Tibial nerve (tissue), 4 donors: ENCODE data around the gene PPBP. TPM values are rescaled to one million over a fixed set of nuclear protein-coding genes. Genes with fewer than 3 reads are reported as not detected.
A peak's percentile ranks its signal among the peaks of the same experiment; 100 is the strongest.

Source experiments
- DNase-seq, 2 donors: peaks; one replicate each; pipeline ENCODE4 v3.0.0-alpha.2; 2019; ENCODE audit warnings: low spot score in 2 of 2
- H3K27ac ChIP-seq, 4 donors: fragments of 200-600 bp; sonication (generic) in 3 of 4; one replicate each; pipeline ENCODE4 v1.5.1; 2017 to 2019; ENCODE audit warnings: mild to moderate bottlenecking in 1 of 4
- H3K27me3 ChIP-seq, 2 donors: fragments of 200-600 bp; sonication (generic) in 1 of 2; one replicate each; pipeline versions ENCODE4 v1.5.1 to v1.6.0; 2017 to 2019
- H3K36me3 ChIP-seq, 3 donors: fragments of 200-600 bp; sonication (generic); one replicate each; pipeline ENCODE4 v1.5.1; 2018 to 2019
- H3K4me1 ChIP-seq, 4 donors: fragments of 200-600 bp; sonication (generic) in 3 of 4; one replicate each; pipeline ENCODE4 v1.5.1; 2017 to 2019
- H3K4me3 ChIP-seq, 4 donors: fragments of 200-600 bp; sonication (generic) in 3 of 4; one replicate each; pipeline ENCODE4 v1.5.1; 2017 to 2019; ENCODE audit warnings: mild to moderate bottlenecking in 1 of 4, moderate library complexity in 1 of 4
- H3K9me3 ChIP-seq, 4 donors: fragments of 200-600 bp; sonication (generic) in 3 of 4; one replicate each; pipeline ENCODE4 v1.5.1; 2017 to 2019
- EP300 ChIP-seq, 2 donors: sonication (generic); formaldehyde crosslinking; IDR thresholded peaks; one replicate each; pipeline ENCODE4 v1.6.1; 2017; ENCODE audit warnings: antibody characterized with exemption in 2 of 2, mild to moderate bottlenecking in 1 of 2
- POLR2A ChIP-seq, 2 donors: fragments of 450-650 bp; IDR thresholded peaks; one replicate each; pipeline ENCODE4 v1.6.1; 2017; ENCODE audit warnings: antibody characterized with exemption in 2 of 2, mild to moderate bottlenecking in 2 of 2, moderate library complexity in 2 of 2
- WGBS, 2 donors: methylation state at CpG; one replicate each; pipeline ENCODE4 v1.1.5; 2018; 5-methylcytosine and 5-hydroxymethylcytosine counted together
- total RNA-seq, 4 donors: library from RNA; depleted of rRNA; stranded (reverse); fragments of >200 nt; gene quantifications; one replicate each; pipeline ENCODE4 v1.1.0, GENCODE V29; 2016
- TF ChIP-seq, protein P1 (sequence below), 5 experiments: fragments of 200-600 bp in 3 of 5; fragments of 450-650 bp in 2 of 5; sonication (generic) in 3 of 5; IDR thresholded peaks; one replicate each; pipeline ENCODE4 v1.5.1; 2016 to 2019; ENCODE audit warnings: antibody characterized with exemption in 5 of 5, mild to moderate bottlenecking in 3 of 5, moderate library complexity in 2 of 5

Gene PPBP
- total RNA-seq, 4 donors from 2014 or later: 1.7 to 6.0 TPM; not detected in 2

DNA sequence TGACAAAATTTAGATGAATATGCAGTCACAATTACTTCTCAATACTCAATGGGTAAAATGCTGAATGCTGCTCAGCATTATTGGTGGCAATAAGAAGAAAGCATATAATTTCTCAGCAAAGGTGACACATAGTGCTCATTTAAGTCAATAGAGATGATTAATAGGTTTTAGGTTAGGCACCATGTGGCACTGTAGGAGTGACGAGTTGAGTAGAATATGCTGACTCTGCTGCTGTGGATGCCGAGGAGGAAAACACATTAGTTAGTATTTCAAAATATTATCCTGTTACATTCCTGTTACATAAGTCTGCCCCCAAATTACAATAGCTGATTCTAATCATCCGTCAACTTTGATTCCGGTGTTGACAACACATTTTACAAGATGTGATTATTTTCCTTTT lies 24.1 kb upstream of the PPBP start:
- 75 to 79% methylated on average over 4 of the region's 4 CpGs for WGBS, 2 donors

DNA sequence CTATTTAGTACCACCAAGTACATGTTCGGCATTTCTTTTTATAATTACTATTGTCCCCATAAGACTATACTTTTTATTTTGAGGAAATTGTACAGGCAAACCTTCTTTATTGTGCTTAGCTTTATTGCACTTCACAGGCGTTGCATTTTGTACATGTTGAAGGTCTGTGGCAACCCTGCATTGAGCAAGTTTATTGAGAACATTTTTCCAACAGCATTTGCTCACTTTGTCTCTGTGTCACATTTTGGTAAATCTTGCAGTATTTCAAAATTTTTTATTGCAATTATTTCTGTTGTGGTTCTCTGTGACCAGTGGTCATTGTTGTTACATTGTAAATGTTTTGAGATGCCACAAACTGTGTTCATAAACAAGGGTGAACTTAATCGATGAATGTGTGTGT lies 21.3 kb upstream of the PPBP start:
- 84 to 86% methylated on average over 3 of the region's 3 CpGs for WGBS, 2 donors
- Histone ChIP-seq H3K36me3 (no peaks in the 10 kb centered on the region), H3K27ac (no peak overlapping the region), H3K9me3 (no peaks in the 10 kb centered on the region), H3K4me1 (no peaks in the 10 kb centered on the region), H3K4me3 (no peak overlapping the region), H3K27me3 (no peaks in the 10 kb centered on the region)
- no peak for DNase-seq
- TF ChIP-seq, protein P1, sequence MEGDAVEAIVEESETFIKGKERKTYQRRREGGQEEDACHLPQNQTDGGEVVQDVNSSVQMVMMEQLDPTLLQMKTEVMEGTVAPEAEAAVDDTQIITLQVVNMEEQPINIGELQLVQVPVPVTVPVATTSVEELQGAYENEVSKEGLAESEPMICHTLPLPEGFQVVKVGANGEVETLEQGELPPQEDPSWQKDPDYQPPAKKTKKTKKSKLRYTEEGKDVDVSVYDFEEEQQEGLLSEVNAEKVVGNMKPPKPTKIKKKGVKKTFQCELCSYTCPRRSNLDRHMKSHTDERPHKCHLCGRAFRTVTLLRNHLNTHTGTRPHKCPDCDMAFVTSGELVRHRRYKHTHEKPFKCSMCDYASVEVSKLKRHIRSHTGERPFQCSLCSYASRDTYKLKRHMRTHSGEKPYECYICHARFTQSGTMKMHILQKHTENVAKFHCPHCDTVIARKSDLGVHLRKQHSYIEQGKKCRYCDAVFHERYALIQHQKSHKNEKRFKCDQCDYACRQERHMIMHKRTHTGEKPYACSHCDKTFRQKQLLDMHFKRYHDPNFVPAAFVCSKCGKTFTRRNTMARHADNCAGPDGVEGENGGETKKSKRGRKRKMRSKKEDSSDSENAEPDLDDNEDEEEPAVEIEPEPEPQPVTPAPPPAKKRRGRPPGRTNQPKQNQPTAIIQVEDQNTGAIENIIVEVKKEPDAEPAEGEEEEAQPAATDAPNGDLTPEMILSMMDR (IDR thresholded peaks at IDR 0.05): no peak
- TF ChIP-seq POLR2A (IDR thresholded peaks at IDR 0.05) (no peak), EP300 (IDR thresholded peaks at IDR 0.05) (no peak)

More for the DNA sequence above, 24.1 kb upstream of the PPBP start:
- DNase-seq: no peak
- H3K36me3 ChIP-seq: no peaks in the 10 kb centered on the region
- no peak overlapping the region for H3K27ac ChIP-seq
- no peaks in the 10 kb centered on the region for H3K9me3 ChIP-seq
- H3K4me3 ChIP-seq: no peak overlapping the region
- H3K27me3 ChIP-seq: no peaks in the 10 kb centered on the region
- no peaks in the 10 kb centered on the region for H3K4me1 ChIP-seq
- no peak for TF ChIP-seq EP300 (IDR thresholded peaks at IDR 0.05)
- TF ChIP-seq, protein P1 (IDR thresholded peaks at IDR 0.05): no peak
- no peak for TF ChIP-seq POLR2A (IDR thresholded peaks at IDR 0.05)

DNA sequence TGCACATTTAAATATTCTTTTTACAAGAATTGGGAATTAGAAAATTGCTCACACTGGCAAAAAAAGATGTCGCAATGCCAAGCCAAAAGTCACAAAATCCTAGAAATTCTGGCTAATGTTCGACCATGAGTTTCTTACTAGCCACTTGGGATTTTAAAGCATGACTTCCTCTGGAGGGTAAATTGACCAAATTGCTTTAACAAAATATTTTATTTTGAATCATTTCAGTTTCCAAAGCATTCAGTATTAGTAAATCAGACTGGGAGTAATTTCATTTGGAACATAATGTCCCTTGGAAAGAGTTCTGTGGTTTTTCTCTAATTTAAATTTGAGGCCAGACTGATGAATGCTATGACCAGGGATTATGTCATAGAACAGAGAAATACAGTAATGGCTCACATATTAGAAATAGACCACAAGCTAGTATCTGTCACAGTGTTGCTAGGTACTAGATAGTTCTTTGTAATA lies 18.1 kb upstream of the PPBP start:
- Histone ChIP-seq H3K27ac (no peak overlapping the region), H3K4me1 (no peaks in the 10 kb centered on the region), H3K4me3 (no peak overlapping the region), H3K9me3 (no peaks in the 10 kb centered on the region), H3K27me3 (no peaks in the 10 kb centered on the region), H3K36me3 (no peaks in the 10 kb centered on the region)
- 35 to 38% methylated on average over 2 of the region's 2 CpGs for WGBS, 2 donors
- TF ChIP-seq POLR2A (IDR thresholded peaks at IDR 0.05) (no peak), EP300 (IDR thresholded peaks at IDR 0.05) (peak in 1 of 2 donors; percentile 40)
- DNase-seq: no peak

DNA sequence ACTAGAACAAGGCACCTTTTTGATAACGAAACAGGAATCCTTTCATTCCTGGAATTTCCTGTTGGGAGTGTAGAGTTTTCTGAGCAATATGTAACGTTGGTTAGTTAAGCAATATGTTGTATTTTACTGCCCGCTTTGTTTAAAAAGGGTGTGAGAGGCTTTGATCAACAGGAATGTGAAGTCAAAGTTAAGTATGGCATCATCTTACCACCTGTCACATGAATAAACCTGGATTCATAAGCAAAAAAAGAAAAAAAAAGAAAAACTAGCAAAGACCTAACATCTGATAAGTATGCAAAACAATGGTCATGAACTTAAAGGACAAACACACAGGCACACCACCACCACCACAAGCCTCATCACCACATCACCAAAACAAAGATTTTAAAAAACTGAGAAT lies 17.5 kb upstream of the PPBP start:
- Histone ChIP-seq H3K36me3 (no peaks in the 10 kb centered on the region), H3K9me3 (no peaks in the 10 kb centered on the region), H3K4me3 (no peak overlapping the region), H3K27ac (no peak overlapping the region), H3K4me1 (no peaks in the 10 kb centered on the region), H3K27me3 (no peaks in the 10 kb centered on the region)
- TF ChIP-seq POLR2A (IDR thresholded peaks at IDR 0.05): no peak
- TF ChIP-seq, protein P1 (IDR thresholded peaks at IDR 0.05): no peak
- TF ChIP-seq EP300 (IDR thresholded peaks at IDR 0.05): no peak
- DNase-seq: no peak
- 43 to 50% methylated on average over 3 of the region's 3 CpGs for WGBS, 2 donors

DNA sequence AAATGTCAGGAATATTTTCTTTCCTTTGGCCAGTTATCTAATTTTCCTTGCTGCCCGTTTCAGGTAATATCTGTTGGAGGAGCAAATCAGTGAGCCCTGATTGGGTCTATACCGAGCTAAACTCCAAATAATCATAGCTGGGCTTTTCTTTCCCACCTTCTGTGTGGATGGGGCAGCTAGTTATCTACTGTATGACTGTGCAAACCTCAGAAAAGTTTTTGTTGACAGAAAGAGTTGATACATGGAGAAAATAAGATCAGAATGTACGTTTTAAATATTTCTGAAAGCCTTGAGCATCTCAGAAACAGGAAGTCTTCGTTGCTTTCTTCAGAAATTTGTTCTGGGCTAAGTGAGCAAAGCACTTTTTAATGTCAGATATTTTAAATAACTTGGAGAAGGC lies 16.7 kb upstream of the PPBP start:
- Histone ChIP-seq H3K9me3 (no peaks in the 10 kb centered on the region), H3K36me3 (no peaks in the 10 kb centered on the region), H3K27ac (no peak overlapping the region), H3K4me3 (no peak overlapping the region), H3K4me1 (no peaks in the 10 kb centered on the region), H3K27me3 (no peaks in the 10 kb centered on the region)
- 64 to 69% methylated on average over 4 of the region's 4 CpGs for WGBS, 2 donors
- TF ChIP-seq, protein P1 (IDR thresholded peaks at IDR 0.05): no peak
- TF ChIP-seq POLR2A (IDR thresholded peaks at IDR 0.05): no peak
- TF ChIP-seq EP300 (IDR thresholded peaks at IDR 0.05): no peak
- DNase-seq: no peak

DNA sequence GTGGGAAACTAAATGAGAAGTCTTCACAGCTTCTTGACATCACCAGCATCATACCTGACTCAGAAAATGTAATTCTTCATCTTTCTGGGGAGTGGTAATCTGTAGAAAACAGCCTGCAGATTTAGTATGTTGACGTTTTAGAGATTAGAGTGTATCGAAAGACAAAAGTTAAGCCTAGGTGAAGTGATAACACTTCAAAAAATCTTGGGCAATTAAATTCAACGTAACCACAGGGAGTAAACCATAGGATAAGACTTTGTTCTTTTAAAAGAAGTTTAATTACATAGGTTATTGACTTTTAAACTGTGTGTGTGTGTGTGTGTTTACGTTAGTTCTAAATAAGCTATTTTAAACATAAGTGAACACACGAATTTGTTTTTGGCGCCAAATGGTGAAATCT lies 12.3 kb upstream of the PPBP start:
- DNase-seq: no peak
- Histone ChIP-seq H3K9me3 (no peaks in the 10 kb centered on the region), H3K36me3 (no peaks in the 10 kb centered on the region), H3K4me3 (no peak overlapping the region), H3K27me3 (peaks cover 0 to 25% of the 10 kb centered on the region in 2 donors), H3K4me1 (peaks cover 0 to 11% (median 2%) of the 10 kb centered on the region in 4 donors), H3K27ac (no peak overlapping the region)
- TF ChIP-seq POLR2A (IDR thresholded peaks at IDR 0.05) (no peak), EP300 (IDR thresholded peaks at IDR 0.05) (no peak)
- TF ChIP-seq, protein P1 (IDR thresholded peaks at IDR 0.05): no peak
- 87 to 90% methylated on average over 6 of the region's 6 CpGs for WGBS, 2 donors
